IPS DF 4.7 (cell line): ENCODE data around the gene HSPA14.
"Not testable (repeated sequence)": the region's sequence is repeated elsewhere in the genome, so short reads cannot be mapped to it uniquely, and the experiment has no call there.

Source experiments
- DNase-seq: peaks from one replicate; pipeline ENCODE4 v3.0.0-alpha.2; 2013; ENCODE audit warnings: low spot score; ENCODE audit errors: extremely low read depth

Gene HSPA14

GRCh38 chr10:14880229-14880628, 42.1 kb downstream of the HSPA14 start:
- DNase-seq: no peak

DNA sequence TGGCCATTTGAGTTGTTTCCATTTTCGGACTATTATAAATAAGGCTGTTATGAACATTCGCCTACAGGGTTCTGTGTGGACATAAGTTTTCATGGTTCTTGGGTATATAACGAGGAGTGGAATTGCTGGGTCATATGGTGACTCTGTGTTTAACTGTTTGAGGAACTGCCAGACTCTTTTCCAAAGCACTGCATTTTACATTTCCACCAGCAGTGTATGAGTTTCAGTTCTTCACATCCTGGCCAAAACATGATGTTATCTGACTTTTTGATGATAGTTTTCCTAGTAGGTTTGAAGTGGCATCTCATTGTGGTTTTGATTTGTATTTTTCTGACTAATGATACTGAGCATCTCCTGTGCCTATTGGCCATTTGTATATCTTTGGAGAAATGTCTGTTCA, 46.0 kb downstream of the HSPA14 start:
- no peak for DNase-seq

GRCh38 chr10:14889318-14889717, 51.2 kb downstream of the HSPA14 start:
- no peak for DNase-seq

DNA sequence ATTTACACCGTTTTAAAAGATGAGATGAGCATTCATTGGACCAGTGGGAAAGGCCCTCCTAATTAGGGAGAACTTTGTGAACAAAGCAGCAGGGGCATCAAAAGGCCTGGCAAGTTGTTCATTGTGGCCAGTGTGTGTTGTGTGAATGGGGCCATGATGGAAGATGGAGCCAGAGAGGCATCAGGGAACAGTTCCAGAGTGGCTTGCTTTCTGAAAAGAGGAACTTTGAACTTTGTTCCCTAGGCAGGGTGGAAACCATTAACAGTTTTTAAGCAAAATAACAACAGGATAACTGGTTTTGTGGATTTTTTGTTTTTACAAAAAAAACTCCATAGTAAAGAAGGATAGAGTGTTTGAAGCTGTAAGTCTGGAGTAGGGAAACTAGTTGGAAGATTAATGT, 53.0 kb downstream of the HSPA14 start:
- DNase-seq: no peak

DNA sequence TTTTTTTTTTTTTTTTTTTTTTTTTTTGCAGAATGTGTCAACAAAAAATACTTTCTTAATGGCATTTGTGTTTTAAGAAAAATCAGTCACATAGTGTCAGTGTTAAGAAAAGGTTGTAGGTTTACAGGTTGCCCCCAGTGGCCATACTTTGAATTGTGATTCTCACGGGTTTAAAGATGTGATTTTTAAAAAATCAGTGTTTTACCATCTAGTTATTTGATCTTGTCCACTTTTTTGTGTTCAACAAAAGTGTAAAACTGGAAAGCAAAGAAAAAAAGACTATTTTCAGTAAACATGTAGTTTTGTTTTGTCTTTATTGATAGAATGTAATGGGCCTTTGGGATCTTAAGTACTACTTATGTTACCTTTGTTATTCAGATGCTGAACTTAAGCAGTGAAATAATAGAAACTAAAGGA, 66.2 kb downstream of the HSPA14 start:
- no peak for DNase-seq

- DNase-seq: no peak
Observed at GRCh38 chr10:14904864-14905263, 66.8 kb downstream of the HSPA14 start.

- DNase-seq: no peak
Observed at GRCh38 chr10:14905890-14906289, 67.8 kb downstream of the HSPA14 start.

GRCh38 chr10:14906765-14907164, 68.7 kb downstream of the HSPA14 start:
- no peak for DNase-seq

GRCh38 chr10:14907591-14907990, 69.5 kb downstream of the HSPA14 start:
- not testable (repeated sequence) for DNase-seq

DNA sequence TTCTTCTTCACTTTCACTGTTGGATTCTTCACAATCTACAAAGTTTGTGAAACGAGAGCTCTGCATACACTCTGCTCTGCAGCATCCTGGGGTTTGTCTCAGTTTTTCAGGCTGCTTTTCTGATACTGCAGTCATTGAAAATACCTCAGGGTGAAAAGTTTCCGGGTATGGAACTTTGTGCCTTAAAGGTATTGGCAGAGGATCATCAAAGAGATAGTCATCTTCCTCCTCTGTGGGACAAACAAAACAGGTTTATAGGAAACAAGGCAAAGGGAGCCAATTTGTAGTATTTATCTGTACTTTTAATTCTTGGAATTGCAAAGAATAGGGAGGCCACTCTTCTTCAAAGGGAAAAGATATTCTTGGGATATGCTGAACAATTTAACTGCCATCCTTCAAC, 71.0 kb downstream of the HSPA14 start:
- no peak for DNase-seq

DNA sequence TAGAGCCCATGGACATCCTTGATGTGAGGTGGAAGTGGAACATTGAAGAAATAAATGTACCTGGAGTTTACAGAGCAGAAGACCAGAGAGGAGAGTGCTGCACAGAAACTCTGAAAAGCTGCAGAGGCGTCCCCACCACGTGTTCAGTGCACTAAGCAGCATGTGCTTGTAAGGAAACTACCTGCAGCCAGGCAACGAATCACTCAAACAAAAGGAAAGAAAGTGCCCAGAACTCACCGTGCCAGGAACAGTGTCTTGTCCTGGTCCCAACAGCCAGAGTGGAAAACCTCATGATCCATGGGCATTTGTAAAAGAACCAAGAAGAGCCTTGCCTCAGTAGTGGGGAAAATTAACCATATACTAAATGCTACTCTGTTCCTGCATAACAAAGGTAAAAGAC, 72.8 kb downstream of the HSPA14 start:
- no peak for DNase-seq

GRCh38 chr10:14911801-14912200, 73.7 kb downstream of the HSPA14 start:
- DNase-seq: no peak

DNA sequence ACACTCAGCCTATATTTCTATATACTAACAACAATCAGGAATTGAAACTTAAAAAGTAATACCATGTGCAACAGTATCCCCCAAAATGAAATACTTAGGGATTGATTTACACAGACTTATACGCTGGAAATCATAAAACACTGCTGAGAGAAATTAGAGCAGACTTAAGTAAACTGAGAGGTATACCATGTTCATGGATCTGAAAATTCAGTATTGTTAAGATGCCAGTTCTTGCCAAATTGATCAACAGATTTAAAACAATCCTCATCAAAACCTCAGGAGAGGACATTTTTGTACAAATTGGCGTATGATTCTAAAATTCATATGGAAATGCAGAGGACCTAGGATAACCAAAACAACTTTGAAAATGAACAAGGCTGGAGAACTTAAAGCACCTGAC, 78.5 kb downstream of the HSPA14 start:
- DNase-seq: no peak

GRCh38 chr10:14917827-14918226, 79.7 kb downstream of the HSPA14 start:
- no peak for DNase-seq

DNA sequence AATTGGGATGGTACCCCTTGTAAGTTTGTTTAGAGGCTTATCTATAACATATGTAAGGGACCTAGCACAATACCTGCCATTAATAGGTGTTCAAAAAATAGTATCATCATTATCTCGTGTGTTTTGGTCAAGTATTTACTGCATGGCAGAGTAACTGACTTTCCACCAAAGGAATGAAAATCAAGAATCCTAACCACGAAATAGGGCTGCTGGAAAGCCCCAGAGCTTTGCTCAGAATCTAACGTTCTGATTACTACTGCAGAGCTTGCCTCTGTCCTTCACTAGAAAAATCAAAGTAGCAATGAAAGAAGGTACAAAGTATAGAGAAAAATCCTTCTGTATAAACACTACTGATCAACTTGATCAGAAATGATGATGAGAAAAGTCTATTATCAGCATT, 80.9 kb downstream of the HSPA14 start:
- no peak for DNase-seq
